Mammary epithelial cell (primary cell): ENCODE data around the gene HK2.

Experiments
- EZH2 ChIP-seq: IDR thresholded peaks from 2 replicates; pipeline ENCODE4 v1.6.1; 2012; ENCODE audit warnings: low read length, inconsistent platforms, borderline replicate concordance
- TF ChIP-seq, protein P1 (sequence below), 2 donors: IDR thresholded peaks in 1 of 2; conservative IDR thresholded peaks in 1 of 2; 2 replicates each; pipeline ENCODE4 v1.5.1; 2011 to 2012; ENCODE audit warnings: inconsistent platforms in 2 of 2, low read length in 2 of 2, mild to moderate bottlenecking in 2 of 2, control low read depth in 1 of 2, low read depth in 1 of 2; ENCODE audit not compliant: insufficient read depth in 1 of 2; ENCODE audit errors: extremely low read depth in 1 of 2

- TF ChIP-seq, protein P1, sequence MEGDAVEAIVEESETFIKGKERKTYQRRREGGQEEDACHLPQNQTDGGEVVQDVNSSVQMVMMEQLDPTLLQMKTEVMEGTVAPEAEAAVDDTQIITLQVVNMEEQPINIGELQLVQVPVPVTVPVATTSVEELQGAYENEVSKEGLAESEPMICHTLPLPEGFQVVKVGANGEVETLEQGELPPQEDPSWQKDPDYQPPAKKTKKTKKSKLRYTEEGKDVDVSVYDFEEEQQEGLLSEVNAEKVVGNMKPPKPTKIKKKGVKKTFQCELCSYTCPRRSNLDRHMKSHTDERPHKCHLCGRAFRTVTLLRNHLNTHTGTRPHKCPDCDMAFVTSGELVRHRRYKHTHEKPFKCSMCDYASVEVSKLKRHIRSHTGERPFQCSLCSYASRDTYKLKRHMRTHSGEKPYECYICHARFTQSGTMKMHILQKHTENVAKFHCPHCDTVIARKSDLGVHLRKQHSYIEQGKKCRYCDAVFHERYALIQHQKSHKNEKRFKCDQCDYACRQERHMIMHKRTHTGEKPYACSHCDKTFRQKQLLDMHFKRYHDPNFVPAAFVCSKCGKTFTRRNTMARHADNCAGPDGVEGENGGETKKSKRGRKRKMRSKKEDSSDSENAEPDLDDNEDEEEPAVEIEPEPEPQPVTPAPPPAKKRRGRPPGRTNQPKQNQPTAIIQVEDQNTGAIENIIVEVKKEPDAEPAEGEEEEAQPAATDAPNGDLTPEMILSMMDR (conservative IDR thresholded peaks at IDR 0.05 in 1 of 2, IDR thresholded peaks at IDR 0.05 in 1 of 2; ENCODE audit: extremely low read depth in 1 of 2, insufficient read depth in 1 of 2, low read depth in 1 of 2, low read length in 2 of 2): no peak
- TF ChIP-seq EZH2: no peak
These were observed 76.3 kb downstream of the HK2 start for GRCh38 chr2:74910245-74910644.
